ENCODE data around the gene MAP3K15. TPM values are rescaled to one million over a fixed set of nuclear protein-coding genes. Genes with fewer than 3 reads are reported as not detected.

MAP3K15 gene
- total RNA-seq, 2 experiments from 2014 or later, result 0.14 TPM; not detected in 1

DNA sequence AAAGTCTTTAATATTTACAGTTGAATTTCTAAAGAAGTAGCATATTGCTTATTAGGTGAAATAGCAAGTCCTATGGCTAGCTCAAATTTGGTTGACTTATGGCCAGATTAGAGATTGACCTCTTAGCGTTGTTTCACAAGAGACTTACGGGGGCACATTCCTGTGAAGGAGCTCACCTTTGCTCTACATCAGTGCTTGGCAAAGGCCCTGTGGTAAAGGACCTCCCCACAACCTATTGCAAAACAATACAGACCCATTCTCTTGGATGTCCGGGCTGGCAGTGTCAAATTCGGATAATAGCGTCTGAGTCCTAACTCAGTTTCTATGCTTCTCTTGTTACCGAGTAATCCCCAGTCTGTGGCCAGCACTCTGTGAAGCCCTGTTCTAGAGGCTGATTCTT is 160.7 kb downstream of the MAP3K15 start:
- H3K9me3 ChIP-seq (ENCODE audit: control insufficient read depth in 1 of 2, insufficient read depth in 1 of 2, low read length in 2 of 2), result no peaks in the 10 kb centered on the region
- peaks cover 82% of the 10 kb centered on the region for H3K36me3 ChIP-seq (ENCODE audit: insufficient read depth, low read length)
- ATAC-seq (ENCODE audit: poor library complexity), result no peak
- CTCF ChIA-PET, result interaction anchor here (0.5 kb wide), 1 partner anchor 913 kb away, joined by 3 read pairs; no protein-coding TSS in a partner anchor
- H3K27me3 Mint-ChIP-seq, result no peaks in the 10 kb centered on the region
- peaks cover 82% of the 10 kb centered on the region for H3K36me3 Mint-ChIP-seq (ENCODE audit: low read depth)
- TF ChIP-seq CTCF (IDR thresholded peaks at IDR 0.05), result no peak
- H3K4me1 Mint-ChIP-seq (ENCODE audit: low read depth), result peaks cover 12% of the 10 kb centered on the region
- H3K4me1 ChIP-seq (ENCODE audit: insufficient read depth, low read length), result peaks cover 13% of the 10 kb centered on the region
- no peaks in the 10 kb centered on the region for H3K27me3 ChIP-seq (ENCODE audit: control insufficient read depth in 1 of 2, insufficient read depth in 2 of 2, low read length in 2 of 2)
- H3K4me3 Mint-ChIP-seq, result no peak overlapping the region
- DNase-seq, result no peak
- H3K9me3 Mint-ChIP-seq, result no peaks in the 10 kb centered on the region
- no peak overlapping the region for H3K27ac ChIP-seq (ENCODE audit: low read depth in 1 of 2, low read length in 2 of 2)
- H3K4me3 ChIP-seq (ENCODE audit: low read length), result no peak overlapping the region
- POLR2A ChIA-PET, result no interaction called here
- intact Hi-C loops (cut with DNase I, micrococcal nuclease), result no loop called here
- H3K27ac Mint-ChIP-seq, result no peak overlapping the region

DNA sequence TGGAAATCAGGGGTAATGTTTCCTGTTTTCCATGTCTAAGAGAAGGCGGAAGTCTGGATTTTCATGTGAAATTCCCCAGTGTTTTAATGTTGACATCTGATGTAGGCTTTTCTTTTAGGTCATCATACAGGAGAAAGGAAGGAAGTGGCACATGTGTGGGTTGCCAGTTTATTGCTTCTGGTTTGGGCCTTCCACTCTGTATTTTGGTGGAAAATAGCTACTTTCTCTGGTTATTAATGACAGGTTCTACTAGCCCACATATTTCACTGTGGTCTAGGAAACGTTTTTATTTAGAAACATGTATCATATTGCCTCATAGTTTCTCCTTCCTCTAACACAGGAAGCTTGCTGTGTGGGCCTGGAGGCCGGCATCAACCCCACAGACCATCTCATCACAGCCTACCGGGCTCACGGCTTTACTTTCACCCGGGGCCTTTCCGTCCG is 164.3 kb downstream of the MAP3K15 start:
- TF ChIP-seq CTCF (IDR thresholded peaks at IDR 0.05), result no peak
- ChIA-PET CTCF (interaction anchor here (0.8 kb wide), 1 partner anchor 21 kb away, joined by 3 read pairs; no protein-coding TSS in a partner anchor), POLR2A (no interaction called here)
- peak overlapping the region; percentile 66 for H3K27ac Mint-ChIP-seq
- no peak overlapping the region for H3K4me3 Mint-ChIP-seq
- Histone ChIP-seq H3K4me3 (ENCODE audit: low read length) (no peak overlapping the region), H3K36me3 (ENCODE audit: insufficient read depth, low read length) (peaks cover 49% of the 10 kb centered on the region), H3K9me3 (ENCODE audit: control insufficient read depth in 1 of 2, insufficient read depth in 1 of 2, low read length in 2 of 2) (no peaks in the 10 kb centered on the region), H3K27ac (ENCODE audit: low read depth in 1 of 2, low read length in 2 of 2) (peak overlapping the region in 1 of 2 donors; percentile 48), H3K27me3 (ENCODE audit: control insufficient read depth in 1 of 2, insufficient read depth in 2 of 2, low read length in 2 of 2) (no peaks in the 10 kb centered on the region), H3K4me1 (ENCODE audit: insufficient read depth, low read length) (peaks cover 16% of the 10 kb centered on the region)
- ATAC-seq (ENCODE audit: poor library complexity), result no peak
- H3K36me3 Mint-ChIP-seq (ENCODE audit: low read depth), result peaks cover 59% of the 10 kb centered on the region
- intact Hi-C loops (cut with DNase I, micrococcal nuclease), result no loop called here
- H3K27me3 Mint-ChIP-seq, result no peaks in the 10 kb centered on the region
- DNase-seq, result peak in 1 of 14 experiments; percentile 40
- H3K9me3 Mint-ChIP-seq, result no peaks in the 10 kb centered on the region
- peaks cover 18% of the 10 kb centered on the region for H3K4me1 Mint-ChIP-seq (ENCODE audit: low read depth)

- no peaks in the 10 kb centered on the region for H3K27me3 Mint-ChIP-seq
- CTCF ChIA-PET, result interaction anchor here (0.7 kb wide), 1 partner anchor 16 kb away, joined by 4 read pairs; no protein-coding TSS in a partner anchor
- ATAC-seq (ENCODE audit: poor library complexity) (no peak), DNase-seq (no peak)
- Histone ChIP-seq H3K36me3 (ENCODE audit: insufficient read depth, low read length) (peaks cover 38% of the 10 kb centered on the region), H3K4me1 (ENCODE audit: insufficient read depth, low read length) (peaks cover 30% of the 10 kb centered on the region), H3K27me3 (ENCODE audit: control insufficient read depth in 1 of 2, insufficient read depth in 2 of 2, low read length in 2 of 2) (no peaks in the 10 kb centered on the region), H3K9me3 (ENCODE audit: control insufficient read depth in 1 of 2, insufficient read depth in 1 of 2, low read length in 2 of 2) (no peaks in the 10 kb centered on the region), H3K4me3 (ENCODE audit: low read length) (no peak overlapping the region), H3K27ac (ENCODE audit: low read depth in 1 of 2, low read length in 2 of 2) (no peak overlapping the region)
- POLR2A ChIA-PET, result no interaction called here
- no peak for TF ChIP-seq CTCF (IDR thresholded peaks at IDR 0.05)
- H3K4me1 Mint-ChIP-seq (ENCODE audit: low read depth), result peaks cover 18% of the 10 kb centered on the region
- H3K36me3 Mint-ChIP-seq (ENCODE audit: low read depth), result peaks cover 47% of the 10 kb centered on the region
- H3K9me3 Mint-ChIP-seq, result no peaks in the 10 kb centered on the region
- intact Hi-C loops (cut with DNase I, micrococcal nuclease), result loop anchor here in 1 of 2 experiments (10.0 kb wide), 2 partner anchors 924 to 1614 kb away; partner anchors contain the start of genes CDKL5 and SCML1
- no peak overlapping the region for H3K4me3 Mint-ChIP-seq
- H3K27ac Mint-ChIP-seq, result no peak overlapping the region
Measured at GRCh38 chrX:19349264-19349663, 166.0 kb downstream of the MAP3K15 start.
